Measurements from ENCODE around the gene ANTKMT.

The ANTKMT gene

GRCh38 chr16:726438-727290, 5.7 kb downstream of the ANTKMT start, which contains the start of the genes CCDC78 and HAGHL:
Gene CCDC78, minus strand, starts transcription at chr16:726443. Its CDS starts 76 bp downstream, at chr16:726367.
Gene HAGHL, plus strand, starts transcription at chr16:727106. Its CDS starts 404 bp downstream, at chr16:727510.
- H3K27me3 ChIP-seq, result no peaks in the 10 kb centered on the region
- no peaks in the 10 kb centered on the region for H3K9me3 ChIP-seq
- no peak for TF ChIP-seq Cebpa-rat (IDR thresholded peaks at IDR 0.05)
- peaks cover 27% of the 10 kb centered on the region for H3K36me3 ChIP-seq
- peak within 1 kb of the TSS; percentile 100 for H3K4me2 ChIP-seq
- peak within 1 kb of the TSS; percentile 80 for H3K4me3 ChIP-seq
- H3K9ac ChIP-seq, result peak within 1 kb of the TSS; percentile 83
- H4K20me1 ChIP-seq, result peaks cover 78% of the 10 kb centered on the region
- peak within 1 kb of the TSS; percentile 89 for H3K27ac ChIP-seq
- H3K4me1 ChIP-seq, result peaks cover 76% of the 10 kb centered on the region

- no peaks in the 10 kb centered on the region for H3K27me3 ChIP-seq
- H3K27ac ChIP-seq, result peak overlapping the region; percentile 89
- no peaks in the 10 kb centered on the region for H3K9me3 ChIP-seq
- H4K20me1 ChIP-seq, result peaks cover 78% of the 10 kb centered on the region
- H3K9ac ChIP-seq, result peak overlapping the region; percentile 83
- no peak for TF ChIP-seq Cebpa-rat (IDR thresholded peaks at IDR 0.05)
- peak overlapping the region; percentile 80 for H3K4me3 ChIP-seq
- H3K4me2 ChIP-seq, result peak overlapping the region; percentile 100
- H3K36me3 ChIP-seq, result peaks cover 34% of the 10 kb centered on the region
- peaks cover 76% of the 10 kb centered on the region for H3K4me1 ChIP-seq
These were observed 6.5 kb downstream of the ANTKMT start for GRCh38 chr16:727291-727977.

GRCh38 chr16:728131-728889, 7.4 kb downstream of the ANTKMT start:
- Histone ChIP-seq H3K9me3 (no peaks in the 10 kb centered on the region), H3K4me1 (peaks cover 76% of the 10 kb centered on the region), H3K4me3 (peak overlapping the region; percentile 80), H3K9ac (peak overlapping the region; percentile 83), H4K20me1 (peaks cover 76% of the 10 kb centered on the region), H3K27me3 (no peaks in the 10 kb centered on the region), H3K4me2 (peak overlapping the region; percentile 100), H3K27ac (peak overlapping the region; percentile 89), H3K36me3 (peaks cover 43% of the 10 kb centered on the region)
- no peak for TF ChIP-seq Cebpa-rat (IDR thresholded peaks at IDR 0.05)

- no peaks in the 10 kb centered on the region for H3K9me3 ChIP-seq
- H3K4me1 ChIP-seq, result peaks cover 76% of the 10 kb centered on the region
- H4K20me1 ChIP-seq, result peaks cover 76% of the 10 kb centered on the region
These were observed 8.2 kb downstream of the ANTKMT start for GRCh38 chr16:728890-729744.

GRCh38 chr16:729768-730665, 9.1 kb downstream of the ANTKMT start:
- Histone ChIP-seq H3K4me3 (no peak overlapping the region), H3K4me1 (peaks cover 76% of the 10 kb centered on the region), H3K27me3 (no peaks in the 10 kb centered on the region), H4K20me1 (peaks cover 76% of the 10 kb centered on the region), H3K27ac (0 out of 2 replicates have a peak overlapping the region, but pooled peaks have one; percentile 13), H3K9ac (no peak overlapping the region), H3K4me2 (peak overlapping the region; percentile 100; the same call in 1 of the 2 replicates), H3K9me3 (no peaks in the 10 kb centered on the region), H3K36me3 (peaks cover 60% of the 10 kb centered on the region)
- no peak for TF ChIP-seq Cebpa-rat (IDR thresholded peaks at IDR 0.05)

More at GRCh38 chr16:728890-729744, 8.2 kb downstream of the ANTKMT start:
- no peak for TF ChIP-seq Cebpa-rat (IDR thresholded peaks at IDR 0.05)
- peak overlapping the region; percentile 80; the same call in 1 of the 2 replicates for H3K4me3 ChIP-seq
- H3K27ac ChIP-seq, result peak overlapping the region; percentile 68; the same call in 1 of the 2 replicates
- H3K9ac ChIP-seq, result no peak overlapping the region
- peak overlapping the region; percentile 100 for H3K4me2 ChIP-seq
- H3K36me3 ChIP-seq, result peaks cover 51% of the 10 kb centered on the region
- no peaks in the 10 kb centered on the region for H3K27me3 ChIP-seq

- Histone ChIP-seq H3K4me2 (peak overlapping the region; percentile 8; the same call in 1 of the 2 replicates), H3K27ac (peak overlapping the region; percentile 39; the same call in 1 of the 2 replicates), H3K4me3 (no peak overlapping the region), H3K36me3 (peaks cover 69% of the 10 kb centered on the region), H3K27me3 (no peaks in the 10 kb centered on the region), H3K4me1 (peaks cover 76% of the 10 kb centered on the region), H3K9ac (no peak overlapping the region), H4K20me1 (peaks cover 76% of the 10 kb centered on the region), H3K9me3 (no peaks in the 10 kb centered on the region)
- TF ChIP-seq Cebpa-rat (IDR thresholded peaks at IDR 0.05), result no peak
These were observed 9.9 kb downstream of the ANTKMT start for GRCh38 chr16:730666-731509.

GRCh38 chr16:732332-732731, 11.4 kb downstream of the ANTKMT start:
- peak overlapping the region; percentile 2; the same call in 1 of the 2 replicates for H3K9ac ChIP-seq
- H3K36me3 ChIP-seq, result peaks cover 82% of the 10 kb centered on the region
- no peaks in the 10 kb centered on the region for H3K9me3 ChIP-seq
- H3K4me3 ChIP-seq, result no peak overlapping the region
- no peaks in the 10 kb centered on the region for H3K27me3 ChIP-seq
- H4K20me1 ChIP-seq, result peaks cover 71% of the 10 kb centered on the region
- H3K4me1 ChIP-seq, result peaks cover 80% of the 10 kb centered on the region
- H3K4me2 ChIP-seq, result 0 out of 2 replicates have a peak overlapping the region, but pooled peaks have one; percentile 2
- no peak overlapping the region for H3K27ac ChIP-seq
- TF ChIP-seq Cebpa-rat (IDR thresholded peaks at IDR 0.05), result no peak
